ENCODE measurements around the gene COA8.

The COA8 gene

GRCh38 chr14:103550451-103551337, 12.1 kb upstream of the COA8 start:
- DNase-seq: no peak

- DNase-seq: no peak
Observed at GRCh38 chr14:103551338-103551762, 11.4 kb upstream of the COA8 start.

DNA sequence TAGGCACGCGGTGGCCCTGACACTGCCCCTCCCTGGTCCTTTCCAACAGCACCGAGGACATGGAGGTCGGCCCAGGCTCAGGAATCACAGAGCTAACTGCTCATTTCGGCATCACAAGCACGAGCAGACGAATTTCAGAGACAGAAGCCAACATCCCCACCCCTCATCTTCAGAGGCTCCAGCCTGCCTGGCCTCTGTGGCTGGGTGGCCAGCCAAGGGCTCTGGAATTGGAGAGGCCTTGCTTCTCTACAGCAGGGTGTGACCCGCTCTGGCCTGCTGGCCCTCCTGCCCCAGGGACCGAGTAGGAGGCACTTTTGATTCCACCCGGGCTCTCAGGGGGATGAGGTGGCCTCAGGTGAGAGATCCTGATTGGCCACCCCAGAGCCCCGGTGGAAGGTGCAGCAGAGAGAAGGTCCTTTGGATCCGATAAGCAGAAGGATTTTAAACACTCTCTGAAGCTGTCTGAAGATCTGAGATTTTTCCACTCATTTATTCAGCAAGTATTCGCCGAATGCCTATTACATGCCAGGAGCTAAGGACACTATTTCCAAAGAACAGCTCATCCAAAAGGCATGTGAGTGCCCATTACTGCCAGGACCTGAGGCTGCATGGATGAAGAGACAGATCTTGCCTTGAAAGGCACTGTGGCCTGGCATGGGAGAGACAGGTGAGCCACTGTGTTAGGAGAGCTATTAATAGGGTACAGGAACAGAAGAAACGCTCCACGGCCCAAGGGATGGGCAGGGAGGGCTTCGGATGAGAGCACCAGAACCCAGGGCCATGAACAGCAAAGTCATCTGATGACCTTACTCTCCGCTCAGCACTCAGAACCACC, 10.5 kb upstream of the COA8 start:
- DNase-seq: no peak

- DNase-seq: no peak
Observed at GRCh38 chr14:103552846-103553210, 9.9 kb upstream of the COA8 start.

- DNase-seq: no peak
Observed at GRCh38 chr14:103555559-103556337, 7.0 kb upstream of the COA8 start.

DNA sequence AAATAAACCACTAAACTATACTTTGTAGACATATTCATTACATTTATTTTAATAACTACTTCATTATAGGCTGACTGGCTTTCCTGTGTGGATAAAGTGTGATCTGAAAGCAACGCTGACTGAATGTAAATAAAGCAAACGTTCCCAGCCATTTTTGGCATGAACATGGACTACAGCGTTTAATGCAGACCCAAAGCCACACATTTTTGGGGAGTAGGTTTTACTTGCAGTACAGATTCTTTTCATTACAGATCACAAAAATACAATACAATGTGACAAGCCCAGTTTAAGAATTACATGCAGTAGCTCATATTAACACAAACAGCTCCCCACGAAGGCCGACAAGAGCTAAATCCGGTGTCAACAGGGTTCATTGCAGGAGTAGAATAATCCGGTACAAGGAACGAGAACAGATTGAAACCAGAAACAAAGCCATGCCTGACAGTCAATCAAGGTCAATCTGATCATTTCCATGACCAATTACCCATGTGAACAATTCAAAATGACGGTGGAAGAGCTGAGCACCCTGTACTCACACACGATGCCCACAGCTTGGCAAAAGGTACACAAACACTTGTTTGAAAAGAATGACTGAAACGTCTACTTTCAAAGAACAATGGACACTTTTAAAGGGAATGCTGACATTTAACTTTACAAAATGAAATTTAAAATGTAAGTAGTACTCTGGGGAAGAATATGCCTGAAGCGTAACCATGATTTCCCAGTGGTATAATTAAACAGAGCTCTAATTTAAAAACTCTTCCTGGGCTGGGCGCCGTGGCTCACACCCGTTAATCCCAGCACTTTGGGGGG, 5.6 kb upstream of the COA8 start:
- no peak for DNase-seq

GRCh38 chr14:103558071-103558882, 4.5 kb upstream of the COA8 start:
- DNase-seq: no peak

DNA sequence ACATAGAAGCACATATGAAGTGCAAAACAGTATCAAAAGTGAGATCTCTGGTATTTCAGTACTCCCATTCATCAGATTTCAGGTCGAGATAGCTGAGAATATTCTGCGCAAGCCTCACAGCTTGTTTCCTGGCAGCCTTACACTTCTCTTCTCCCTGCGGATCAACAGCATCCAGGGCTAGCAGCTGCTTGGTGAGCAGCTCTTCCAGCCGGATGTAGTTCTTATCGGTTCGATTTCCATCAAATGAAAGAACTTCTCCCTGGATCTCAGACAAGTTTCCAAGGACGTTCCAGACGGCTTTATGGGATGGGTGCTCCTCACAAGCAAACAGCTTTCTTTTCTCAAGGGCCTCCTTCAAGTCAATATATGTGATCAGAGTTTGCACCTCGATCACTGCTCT, 3.0 kb upstream of the COA8 start:
- DNase-seq: no peak

- no peak for DNase-seq
Observed at GRCh38 chr14:103560691-103561090, 2.1 kb upstream of the COA8 start.

DNA sequence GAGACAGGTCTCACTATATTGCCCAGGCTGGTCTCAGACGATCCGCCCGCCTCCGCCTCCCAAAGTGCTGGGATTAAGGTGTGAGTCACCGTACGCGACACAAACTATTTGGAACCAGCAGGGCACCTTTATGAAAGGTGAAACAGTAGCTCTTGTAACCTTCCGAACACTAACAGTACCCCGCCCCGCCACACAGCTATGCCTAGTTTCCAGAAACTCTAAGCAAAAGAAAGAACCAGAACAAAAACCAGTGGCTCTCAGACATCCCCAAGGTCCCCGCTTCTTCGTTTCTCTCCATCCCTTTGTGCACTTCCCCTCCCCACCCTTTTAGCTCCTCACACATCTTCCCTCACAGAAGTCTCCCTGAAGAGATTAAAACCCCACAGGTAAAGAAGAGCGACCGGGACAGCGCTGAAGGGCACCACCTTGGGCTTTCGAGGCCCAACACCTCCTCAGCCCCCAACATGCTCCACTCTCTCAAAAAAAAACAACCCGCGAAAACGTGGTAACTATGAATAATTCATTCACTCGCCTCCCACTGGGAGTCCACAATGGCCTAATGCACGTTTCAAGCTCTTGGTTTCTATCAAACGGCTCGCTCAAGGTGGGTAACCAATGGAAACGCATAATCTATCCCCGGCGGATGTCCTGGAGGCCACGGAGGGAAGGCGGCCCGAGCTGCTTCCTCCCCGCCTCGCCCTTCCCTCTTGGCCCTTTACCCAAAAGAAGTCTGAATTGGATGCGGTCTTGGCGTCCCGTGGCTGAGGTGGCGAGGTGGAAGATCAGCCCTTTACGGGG, 1.2 kb upstream of the COA8 start:
- DNase-seq: no peak

DNA sequence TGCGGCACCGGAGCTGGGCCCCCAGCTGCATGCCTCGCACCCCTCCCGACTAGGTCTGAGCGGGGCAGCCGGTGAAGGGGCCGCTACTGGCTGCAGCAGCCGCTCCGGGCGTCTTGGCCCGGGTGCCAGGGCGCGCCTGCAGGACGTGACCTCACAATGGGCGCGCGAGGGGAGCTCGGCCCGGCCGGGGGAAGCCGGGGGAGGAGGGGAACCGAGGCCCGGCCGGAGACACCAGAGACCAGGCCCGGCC, 656 bp upstream of the COA8 start:
- no peak for DNase-seq

GRCh38 chr14:103563226-103563620, 463 bp downstream of the COA8 start:
- DNase-seq: peak; percentile 33

DNA sequence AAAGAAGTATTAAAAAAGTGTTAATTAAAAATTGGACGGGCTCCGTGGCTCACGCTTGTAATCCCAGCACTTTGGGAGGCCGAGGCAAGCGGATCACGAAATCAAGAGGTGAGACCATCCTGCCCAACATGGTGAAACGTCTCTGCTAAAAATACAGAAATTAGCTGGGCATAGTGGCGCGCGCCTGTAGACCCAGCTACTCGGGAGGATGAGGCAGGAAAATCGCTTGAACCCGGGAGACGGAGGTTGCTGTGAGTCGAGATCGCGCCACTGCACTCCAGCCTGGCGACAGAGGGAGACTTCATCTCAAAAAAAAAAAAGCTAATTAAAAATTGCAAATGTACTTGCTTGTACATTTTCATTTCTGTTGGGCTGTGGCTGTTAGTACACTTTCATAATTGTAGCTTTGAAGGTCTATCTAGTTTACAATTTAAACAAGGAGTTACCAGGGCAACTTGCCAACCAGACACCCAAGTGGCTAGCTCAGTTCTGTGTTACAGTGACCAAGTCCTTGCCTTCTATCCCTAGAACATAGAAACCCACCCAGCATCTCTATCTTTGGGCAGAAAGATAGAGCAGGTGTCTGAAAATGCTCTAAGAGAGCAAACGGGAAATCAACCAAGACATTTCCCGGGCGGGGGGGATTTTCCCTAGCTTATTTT, 1.2 kb downstream of the COA8 start:
- no peak for DNase-seq

DNA sequence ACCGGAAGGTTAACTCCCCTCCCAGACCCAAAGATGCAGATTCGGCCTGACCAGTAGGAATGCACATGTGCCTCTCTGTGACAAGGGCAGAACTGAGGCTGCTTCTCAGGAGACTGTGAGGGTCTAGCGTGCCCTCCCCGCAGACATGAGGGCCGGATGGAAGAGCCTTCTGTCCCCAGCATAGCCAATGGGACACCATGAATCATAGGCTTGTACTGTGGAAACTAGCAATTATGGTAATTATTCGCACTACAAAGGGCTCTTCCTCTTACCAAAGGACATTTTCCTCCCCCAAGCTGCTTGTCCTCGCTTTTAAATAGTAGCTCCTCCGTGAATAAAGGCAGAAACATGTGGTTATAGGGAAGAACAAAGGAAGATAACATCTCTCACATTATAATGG, 6.2 kb downstream of the COA8 start:
- no peak for DNase-seq

DNA sequence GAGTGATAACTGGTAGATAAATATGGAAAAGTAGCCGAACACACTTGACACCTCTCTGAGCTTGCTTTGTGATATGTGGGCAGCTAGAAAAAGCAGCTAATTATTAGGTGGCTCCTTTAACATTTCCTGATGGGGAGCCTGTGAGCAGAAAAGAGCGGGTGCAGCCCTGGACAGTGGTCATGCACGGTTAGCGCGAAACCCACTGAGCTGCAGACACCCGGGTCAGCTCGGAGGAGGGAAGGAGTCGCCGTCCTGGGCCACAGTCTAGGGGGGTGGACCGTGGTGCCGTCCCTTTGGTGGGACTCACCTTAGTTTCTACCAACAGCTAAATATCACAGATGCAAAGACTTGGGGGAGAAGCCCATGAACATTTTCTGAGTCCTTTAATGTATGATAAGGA, 6.6 kb downstream of the COA8 start:
- no peak for DNase-seq

GRCh38 chr14:103574104-103574503, 11.3 kb downstream of the COA8 start:
- no peak for DNase-seq

DNA sequence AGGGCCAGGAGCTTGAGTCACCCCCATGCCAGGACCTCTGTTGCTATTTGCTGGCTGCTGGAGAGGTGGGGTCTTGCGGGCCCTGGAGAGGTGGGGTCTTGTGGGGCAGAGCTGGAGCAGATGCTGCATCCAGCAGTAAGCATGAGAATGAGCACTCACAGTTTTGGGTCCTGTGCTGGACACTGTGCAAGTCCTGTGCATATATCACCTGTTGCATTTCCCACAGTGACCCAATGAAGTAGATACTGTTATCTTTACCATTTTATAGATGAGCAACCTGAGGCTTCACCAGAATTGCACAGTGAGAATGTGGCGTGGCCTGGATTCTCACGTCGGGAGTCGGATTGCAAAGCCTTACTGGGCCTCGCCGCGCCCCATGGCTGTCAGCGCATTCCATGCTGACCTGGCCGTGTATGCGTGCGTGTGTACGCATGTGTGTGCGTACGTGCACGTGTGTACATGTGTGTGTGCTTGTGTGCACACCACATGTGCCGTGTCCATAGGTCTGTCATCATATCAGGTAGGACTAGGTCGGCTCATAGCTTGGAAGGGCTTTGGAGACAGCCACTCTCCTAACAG, 12.0 kb downstream of the COA8 start:
- DNase-seq: no peak

- DNase-seq: no peak
Observed at GRCh38 chr14:103576371-103577024, 13.7 kb downstream of the COA8 start.

DNA sequence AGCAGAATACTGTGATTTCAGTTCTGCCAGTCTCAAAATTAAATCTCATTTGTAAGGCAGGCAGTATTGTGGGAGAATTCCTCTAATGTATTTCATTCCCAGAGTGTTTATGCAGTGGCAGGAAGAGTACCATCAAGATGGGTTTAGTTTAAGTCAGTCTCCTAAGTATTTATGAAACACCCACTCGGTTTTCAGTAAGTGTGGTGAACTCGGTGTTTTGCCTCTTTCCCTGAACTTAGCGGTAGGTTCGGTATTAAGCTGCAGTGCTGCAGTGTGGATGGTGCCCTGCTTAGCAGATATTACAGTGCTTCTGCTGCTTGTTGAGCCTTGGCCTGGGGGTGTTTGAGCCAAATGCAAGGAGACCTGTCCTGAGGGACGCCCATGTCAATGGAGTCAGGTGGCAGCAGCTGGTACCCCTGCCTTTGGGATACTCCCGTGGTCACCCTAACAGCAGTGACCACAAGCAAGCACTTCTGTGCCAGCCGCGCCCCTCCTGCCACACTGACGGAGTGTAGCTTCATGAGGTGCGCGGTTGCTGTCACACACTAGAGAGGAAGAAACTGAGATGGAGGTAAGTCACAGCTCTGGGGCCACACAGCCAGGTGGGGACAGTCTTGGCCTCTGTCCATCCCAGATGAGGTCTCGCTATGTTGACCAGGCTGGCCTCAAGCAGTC, 15.8 kb downstream of the COA8 start:
- no peak for DNase-seq

Measured in effector CD8-positive, alpha-beta T cell (primary cell).